ENCODE results near the gene KLLN.
"Not testable (repeated sequence)": the region's sequence is repeated elsewhere in the genome, so short reads cannot be mapped to it uniquely, and the experiment has no call there.

Gene KLLN

DNA sequence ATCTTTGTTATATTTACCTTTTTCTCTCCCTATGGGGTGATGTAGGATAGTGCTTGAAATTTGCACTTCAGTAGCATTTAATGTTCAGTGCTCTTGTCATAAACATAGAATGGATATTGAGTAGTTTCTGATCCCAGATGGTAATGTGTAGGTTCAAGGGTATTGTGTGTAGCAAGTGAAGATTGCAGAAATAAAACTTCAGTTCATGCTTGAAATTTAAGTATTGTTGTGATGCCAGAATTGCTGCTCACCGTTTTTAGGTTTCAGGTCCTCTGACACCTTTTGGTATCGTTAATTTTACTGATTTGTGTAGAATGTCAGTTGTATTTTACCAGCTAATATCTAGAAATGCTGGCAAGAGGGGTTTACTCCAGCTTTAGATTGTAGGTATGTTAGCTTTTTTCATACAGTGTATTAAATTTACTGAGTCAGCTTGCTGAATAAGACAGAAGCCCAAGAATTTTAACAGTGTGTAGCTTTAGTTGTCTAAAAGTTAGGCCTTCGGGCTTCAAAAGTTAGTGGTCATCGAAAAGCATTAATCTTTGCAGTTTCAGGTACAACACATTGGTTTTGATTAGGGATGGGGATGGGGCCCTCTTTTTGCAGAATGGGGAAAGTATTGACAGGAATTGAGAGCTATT lies 2.0 kb upstream of the KLLN start:
- no peak for DNase-seq

- no peak for DNase-seq
These were observed 1.2 kb upstream of the KLLN start for GRCh38 chr10:87864496-87865059.

GRCh38 chr10:87863951-87864495 lies 690 bp upstream of the KLLN start:
- peak in 1 of 2 experiments; percentile 24 for DNase-seq

GRCh38 chr10:87862679-87863052 lies 667 bp downstream of the KLLN start:
- DNase-seq: peak in 1 of 2 experiments; percentile 67

GRCh38 chr10:87861953-87862678 lies 1.2 kb downstream of the KLLN start:
- DNase-seq: peak; percentile 91 to 92

DNA sequence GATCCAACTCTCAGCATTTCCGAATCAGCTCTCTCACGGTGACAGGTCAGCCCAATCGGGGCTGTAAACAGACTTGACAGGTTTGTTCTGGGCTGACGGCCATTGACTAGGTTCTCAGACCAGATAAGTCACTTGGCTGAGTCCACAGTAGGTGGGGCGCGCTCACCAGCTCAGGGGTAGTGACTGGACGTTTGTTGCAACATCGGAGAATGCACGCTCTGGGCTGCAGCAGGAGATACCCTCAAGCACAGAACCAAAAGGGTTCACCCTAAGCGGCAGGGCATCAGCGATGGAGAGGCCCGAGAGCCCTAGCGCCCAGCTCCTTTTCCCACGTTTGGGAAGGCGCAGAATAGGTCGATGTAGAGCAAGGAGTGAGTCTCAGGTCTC lies 1.8 kb downstream of the KLLN start:
- DNase-seq: no peak

DNA sequence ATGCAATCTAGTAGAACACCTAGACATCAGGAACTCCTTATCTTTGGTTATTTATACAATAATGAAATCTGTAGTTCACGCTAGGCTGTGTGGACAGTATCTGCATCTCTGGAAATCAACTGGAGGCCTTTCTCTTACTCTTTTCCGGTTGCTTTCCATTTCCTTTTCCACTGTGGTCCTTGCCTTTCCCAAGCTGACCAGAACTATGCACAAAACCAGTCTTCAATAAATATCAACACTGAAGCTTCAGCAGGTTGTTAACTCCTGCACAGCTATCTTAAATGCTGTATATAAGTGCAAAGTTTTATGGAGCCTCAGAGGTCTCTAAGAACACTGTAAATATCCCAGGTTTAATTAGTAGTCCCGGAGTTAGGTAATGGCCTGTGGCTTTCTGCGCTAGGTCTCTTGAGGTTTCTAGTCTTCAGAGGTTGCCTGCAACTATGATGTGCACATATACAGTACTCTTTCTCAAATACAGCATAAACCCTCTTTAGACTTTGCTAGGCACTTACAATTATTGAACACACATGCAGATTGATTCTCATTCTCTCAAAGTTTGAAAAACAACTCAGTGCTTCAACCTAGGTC lies 2.4 kb downstream of the KLLN start:
- no peak for DNase-seq

DNA sequence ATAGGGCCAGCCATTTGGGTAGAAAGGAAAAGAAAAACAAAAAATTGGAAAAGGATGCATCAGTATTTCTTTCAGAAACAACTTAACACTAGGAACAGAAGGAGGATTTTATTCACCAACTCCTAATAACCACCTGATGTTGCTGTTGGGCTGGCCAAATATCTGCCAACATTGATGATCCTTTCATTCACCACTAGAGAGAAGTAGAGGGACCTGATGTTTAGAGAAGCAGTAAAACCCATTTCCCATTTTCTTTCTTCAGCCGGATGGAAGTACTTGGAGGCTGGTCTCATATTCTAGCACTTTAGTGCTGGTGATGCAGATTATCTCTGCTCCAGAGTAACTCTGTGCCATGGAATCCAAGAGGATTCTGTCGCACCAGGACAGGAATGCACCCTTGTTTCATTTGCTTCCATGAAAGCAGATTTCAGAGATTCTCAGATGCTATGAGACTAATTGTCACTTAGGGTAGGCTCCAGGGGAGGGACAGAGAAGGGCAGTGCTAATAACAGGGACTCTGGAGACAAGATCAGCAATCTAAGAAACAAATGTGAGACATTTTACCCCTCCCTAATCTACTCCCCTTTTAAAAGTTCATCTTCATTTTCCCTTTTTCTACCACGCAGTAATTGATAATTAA lies 3.1 kb downstream of the KLLN start:
- peak in 1 of 2 experiments; percentile 23 for DNase-seq

GRCh38 chr10:87855665-87856064 lies 7.7 kb downstream of the KLLN start:
- DNase-seq: not testable (repeated sequence)

- not testable (repeated sequence) for DNase-seq
These were observed 8.1 kb downstream of the KLLN start for GRCh38 chr10:87855247-87855646.

DNA sequence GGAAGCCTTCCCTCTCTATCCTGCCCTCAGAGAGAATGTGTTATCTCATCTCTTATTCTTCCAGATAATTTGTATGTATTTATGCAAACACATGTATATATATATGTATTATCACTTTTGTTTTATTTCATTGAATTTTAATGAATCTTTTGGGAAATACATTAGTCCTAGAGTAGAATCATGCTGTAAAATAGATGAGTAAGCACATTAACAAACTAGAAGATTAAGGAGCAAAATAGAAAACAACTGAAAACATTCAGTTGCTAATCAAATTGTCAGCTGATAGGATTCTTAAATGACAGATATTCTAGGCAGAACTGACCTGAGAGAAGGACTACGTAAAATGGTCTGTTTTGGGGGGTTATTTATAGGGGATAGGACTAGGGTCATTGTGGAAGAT lies 11.2 kb downstream of the KLLN start:
- DNase-seq: no peak

- peak; percentile 18 to 47 for DNase-seq
These were observed 12.6 kb downstream of the KLLN start for GRCh38 chr10:87850742-87851205.

- no peak for DNase-seq
These were observed 14.3 kb downstream of the KLLN start for GRCh38 chr10:87849001-87849400.

DNA sequence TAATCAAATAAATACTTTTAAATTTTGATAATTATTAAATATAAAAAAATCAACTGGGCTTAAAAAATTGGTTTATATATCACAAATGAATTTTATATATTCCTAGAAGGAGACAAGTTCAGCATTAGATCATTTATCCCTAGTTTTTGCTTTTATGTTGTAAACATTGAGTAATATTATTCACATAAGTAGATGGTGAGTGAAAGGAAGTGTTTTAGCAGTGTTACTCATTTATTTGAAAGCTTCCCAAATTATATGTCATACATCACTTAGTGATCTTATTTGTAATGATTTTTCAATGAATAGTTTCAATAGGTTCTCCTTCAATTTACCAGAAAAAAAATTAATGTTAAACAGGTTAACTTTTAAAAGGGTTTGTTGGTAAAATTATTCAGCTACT lies 15.8 kb downstream of the KLLN start:
- DNase-seq: no peak

DNA sequence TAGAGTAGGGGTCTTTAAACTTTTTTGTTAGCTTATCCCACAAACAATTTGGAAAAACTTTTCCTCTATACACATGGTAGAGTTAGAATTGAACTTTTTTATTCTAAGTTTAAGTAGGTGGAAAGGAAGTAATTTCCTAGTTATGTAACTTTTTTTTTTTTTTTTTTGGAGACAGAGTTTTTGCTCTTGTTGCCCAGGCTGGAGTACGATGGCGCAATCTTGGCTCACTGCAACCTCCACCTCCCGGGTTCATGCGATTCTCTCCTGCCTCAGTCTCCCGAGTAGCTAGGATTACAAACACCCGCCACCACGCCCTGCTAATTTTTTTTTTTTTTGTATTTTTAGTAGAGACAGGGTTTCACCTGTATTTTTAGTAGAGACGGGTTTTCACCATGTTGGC lies 16.6 kb downstream of the KLLN start:
- DNase-seq: not testable (repeated sequence)

DNA sequence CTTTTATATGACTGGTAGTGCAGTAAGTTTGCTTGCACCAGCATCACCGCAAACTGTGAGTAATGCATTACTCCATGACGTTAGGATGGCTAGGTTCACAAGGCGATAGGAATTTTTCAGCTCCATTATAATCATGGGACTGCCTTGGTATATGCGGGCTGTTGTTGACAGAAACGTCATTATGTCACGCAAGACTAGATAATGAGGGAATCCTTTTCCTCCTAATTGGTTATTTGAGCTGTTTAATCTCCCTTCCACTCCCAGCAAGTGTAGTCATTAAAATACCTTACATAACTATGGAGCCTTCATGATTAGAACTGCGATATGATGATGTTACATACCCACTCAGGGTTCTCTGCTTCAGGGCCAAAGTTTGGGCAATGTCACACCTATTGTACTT lies 17.3 kb downstream of the KLLN start:
- no peak for DNase-seq

DNA sequence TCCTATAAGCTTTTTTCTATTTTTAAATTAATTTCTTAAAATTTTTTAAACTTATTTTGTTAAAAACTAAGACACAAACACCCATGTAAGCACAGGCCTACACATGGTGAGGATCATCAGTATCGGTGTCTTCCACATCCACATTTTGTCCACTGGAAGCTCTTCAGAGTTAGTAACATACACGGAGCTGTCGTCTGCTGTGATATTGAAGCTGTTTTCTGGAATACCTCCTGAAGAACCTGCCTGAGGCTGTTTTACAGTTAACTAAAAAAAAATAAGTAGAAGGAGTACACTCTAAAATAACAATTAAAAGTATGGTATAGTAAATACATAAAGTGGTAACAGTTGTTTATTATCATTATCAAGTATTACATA lies 17.7 kb downstream of the KLLN start:
- DNase-seq: no peak

- no peak for DNase-seq
These were observed 18.3 kb downstream of the KLLN start for GRCh38 chr10:87844837-87845623.

DNA sequence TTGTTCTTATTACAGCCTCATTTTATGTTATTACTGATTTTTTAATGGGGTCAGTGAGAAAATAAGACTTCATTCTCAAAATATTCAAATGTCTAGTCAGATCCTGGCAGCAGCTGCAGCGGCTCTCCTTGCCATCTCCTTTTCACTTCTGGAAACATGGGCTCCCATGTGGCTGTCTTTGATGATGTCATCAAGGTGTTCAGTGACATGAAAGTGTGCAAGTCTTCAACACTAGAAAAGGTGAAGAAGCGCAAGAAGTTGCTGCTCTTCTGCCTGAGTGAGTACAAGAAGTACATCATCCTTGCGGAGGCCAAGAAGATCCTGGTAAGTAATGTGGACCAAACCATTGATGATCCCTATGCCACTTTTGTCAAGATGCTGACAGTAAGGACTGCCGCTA lies 19.6 kb downstream of the KLLN start:
- DNase-seq: no peak

DNA sequence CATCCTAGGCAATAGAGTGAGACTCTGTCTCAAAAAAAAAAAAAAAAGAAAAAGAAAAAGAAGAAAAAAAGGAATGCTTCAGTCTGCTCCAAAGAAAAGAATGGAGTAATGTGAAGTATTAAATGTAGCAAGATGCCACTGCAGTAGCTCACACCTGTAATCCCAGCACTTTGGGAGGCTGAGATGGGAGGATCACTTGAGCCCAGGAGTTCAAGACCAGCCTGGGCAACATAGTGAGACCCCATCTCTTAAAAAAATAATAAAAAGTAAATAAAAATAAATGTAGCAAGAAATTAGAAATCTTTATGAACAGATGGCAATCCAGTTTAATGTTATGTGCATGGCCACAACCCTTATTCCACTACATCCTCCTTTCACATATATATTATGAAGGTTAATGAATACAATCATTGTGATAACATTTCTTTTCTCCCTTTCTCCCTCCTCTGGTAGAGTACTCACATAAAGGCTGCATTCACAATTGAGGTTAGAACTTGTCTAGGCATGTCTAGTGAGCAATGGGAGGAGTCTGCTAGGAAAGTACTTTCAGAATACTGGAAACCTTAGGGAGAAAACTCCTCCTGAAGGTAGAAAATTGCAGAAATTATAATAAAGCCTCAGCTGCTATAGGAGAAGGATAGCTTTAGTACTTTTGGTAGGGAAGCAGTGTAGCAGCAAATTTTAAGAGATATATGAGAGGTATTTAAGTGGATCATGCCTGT lies 20.4 kb downstream of the KLLN start:
- no peak for DNase-seq

- DNase-seq: no peak
These were observed 21.1 kb downstream of the KLLN start for GRCh38 chr10:87842220-87842641.

DNA sequence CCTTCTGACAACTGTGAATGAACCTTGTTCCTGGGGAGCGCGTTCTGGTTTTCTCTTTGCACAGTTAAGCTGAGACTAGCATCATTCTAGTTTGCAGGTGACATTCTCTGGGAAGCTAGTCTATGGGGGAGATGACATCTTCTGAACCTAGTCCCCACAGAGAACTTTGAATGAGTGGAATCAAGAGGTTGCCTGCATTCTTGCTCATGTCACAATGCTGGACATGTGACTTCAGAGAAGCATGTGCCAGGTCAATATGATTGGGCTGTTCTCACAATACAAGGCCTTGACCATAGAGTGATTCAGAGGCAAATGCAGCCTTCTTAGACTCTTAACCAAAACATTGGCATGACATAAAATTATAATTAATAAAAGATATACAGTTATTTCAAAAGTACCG lies 22.1 kb downstream of the KLLN start:
- DNase-seq: no peak

Measured in stimulated activated CD4-positive, alpha-beta T cell treated with anti-CD3 and anti-CD28 coated beads, Interleukin-4, amount 100 ng/mL, for 4 hours (primary cell).